Measurements from ENCODE around the gene UGT1A1.
"Not testable (repeated sequence)": the region's sequence is repeated elsewhere in the genome, so short reads cannot be mapped to it uniquely, and the experiment has no call there.

UGT1A1 gene

DNA sequence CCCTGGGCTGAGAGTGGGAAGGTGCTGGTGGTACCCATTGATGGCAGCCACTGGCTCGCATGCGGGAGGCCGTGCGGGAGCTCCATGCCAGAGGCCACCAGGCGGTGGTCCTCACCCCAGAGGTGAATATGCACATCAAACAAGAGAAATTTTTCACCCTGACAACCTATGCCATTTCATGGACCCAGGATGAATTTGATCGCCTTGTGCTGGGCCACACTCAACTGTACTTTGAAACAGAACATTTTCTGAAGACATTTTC lies 12.9 kb upstream of the UGT1A1 start:
- no peak for DNase-seq (ENCODE audit: low read depth)
- no peak for TF ChIP-seq CTCF (IDR thresholded peaks at IDR 0.05; ENCODE audit: insufficient read depth, low read depth, low read length, missing control alignments)
- no peak overlapping the region for H3K4me3 ChIP-seq (ENCODE audit: low read depth, low read length)

GRCh38 chr2:233750689-233751088 lies 9.4 kb upstream of the UGT1A1 start:
- H3K4me3 ChIP-seq (ENCODE audit: low read depth, low read length); DNase-seq (ENCODE audit: low read depth): not testable (repeated sequence)

DNA sequence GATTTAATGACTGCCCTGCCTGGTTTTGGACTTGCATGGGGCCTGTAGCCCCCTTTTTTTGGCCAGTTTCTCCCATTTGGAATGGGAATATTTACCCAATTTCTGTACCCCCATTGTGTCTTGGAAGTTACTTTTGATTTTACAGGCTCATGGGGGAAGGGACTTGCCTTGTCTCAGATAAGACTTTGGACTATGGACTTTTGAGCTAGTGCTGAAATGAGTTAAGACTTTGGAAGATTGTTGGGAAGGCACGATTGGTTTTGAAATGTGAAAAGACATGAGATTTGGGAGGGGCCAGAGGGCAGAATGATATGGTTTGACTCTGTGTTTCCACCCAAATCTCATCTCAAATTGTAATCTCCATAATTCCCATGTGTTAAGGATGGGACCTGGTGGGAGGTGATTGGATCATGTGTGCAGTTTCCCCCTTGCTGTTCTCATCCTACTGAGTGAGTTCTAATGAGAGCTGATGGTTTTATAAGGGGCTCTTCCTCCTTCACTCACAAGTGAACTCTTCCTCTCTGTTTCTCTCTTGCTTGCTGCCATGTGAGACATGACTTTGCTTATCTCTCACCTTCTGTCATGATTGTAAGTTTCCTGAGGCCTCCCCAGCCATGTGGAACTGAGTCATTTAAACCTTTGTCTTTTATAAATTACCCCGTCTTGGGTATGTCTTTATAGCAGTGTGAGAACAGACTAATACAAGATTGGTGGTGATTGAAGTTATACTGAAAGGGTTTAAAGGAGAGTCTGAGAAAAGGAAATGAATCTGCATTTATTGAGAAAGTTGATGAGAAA lies 8.7 kb upstream of the UGT1A1 start:
- not testable (repeated sequence) for H3K4me3 ChIP-seq (ENCODE audit: low read depth, low read length); DNase-seq (ENCODE audit: low read depth)

DNA sequence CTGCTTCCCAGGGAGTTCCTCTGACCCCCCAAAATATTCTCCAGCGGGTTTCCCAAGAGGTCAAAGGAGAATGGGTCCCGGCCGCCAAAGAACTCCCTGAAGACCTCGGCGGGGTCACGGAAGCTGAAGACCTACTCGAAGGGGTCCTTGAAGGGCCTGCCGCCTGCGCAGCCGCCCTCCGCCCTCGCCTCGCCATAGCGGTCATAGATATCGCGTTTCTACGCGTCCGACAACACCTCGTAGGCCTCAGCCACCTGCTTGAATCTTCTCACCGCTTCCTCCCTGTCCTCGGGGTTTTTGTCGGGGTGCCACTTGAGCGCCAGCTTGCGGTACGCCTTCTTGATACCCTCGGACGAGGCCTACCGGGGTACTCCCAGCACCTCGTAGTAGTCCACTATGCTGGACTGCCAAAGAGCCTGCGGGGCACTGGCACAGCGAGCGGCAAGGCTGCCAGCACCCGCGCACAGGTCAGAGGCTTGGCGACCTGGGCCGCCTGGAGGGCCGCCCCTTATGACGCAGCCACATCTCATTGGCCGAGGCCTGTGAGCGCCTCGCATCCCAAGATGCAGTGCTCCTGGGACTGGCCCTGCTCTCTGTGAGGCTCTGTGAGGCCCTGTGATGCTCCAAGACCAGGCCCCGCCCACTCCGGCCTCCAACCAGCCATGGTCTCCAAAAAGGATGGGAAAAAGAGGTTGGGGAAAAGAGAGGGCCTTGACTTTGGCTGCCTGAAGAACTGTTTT lies 5.0 kb upstream of the UGT1A1 start:
- no peak for TF ChIP-seq CTCF (IDR thresholded peaks at IDR 0.05; ENCODE audit: insufficient read depth, low read depth, low read length, missing control alignments)
- no peak overlapping the region for H3K4me3 ChIP-seq (ENCODE audit: low read depth, low read length)
- DNase-seq (ENCODE audit: low read depth) = no peak

GRCh38 chr2:233756429-233757081 lies 3.5 kb upstream of the UGT1A1 start:
- no peak for TF ChIP-seq CTCF (IDR thresholded peaks at IDR 0.05; ENCODE audit: insufficient read depth, low read depth, low read length, missing control alignments)
- DNase-seq (ENCODE audit: low read depth) = no peak
- no peak overlapping the region for H3K4me3 ChIP-seq (ENCODE audit: low read depth, low read length)

DNA sequence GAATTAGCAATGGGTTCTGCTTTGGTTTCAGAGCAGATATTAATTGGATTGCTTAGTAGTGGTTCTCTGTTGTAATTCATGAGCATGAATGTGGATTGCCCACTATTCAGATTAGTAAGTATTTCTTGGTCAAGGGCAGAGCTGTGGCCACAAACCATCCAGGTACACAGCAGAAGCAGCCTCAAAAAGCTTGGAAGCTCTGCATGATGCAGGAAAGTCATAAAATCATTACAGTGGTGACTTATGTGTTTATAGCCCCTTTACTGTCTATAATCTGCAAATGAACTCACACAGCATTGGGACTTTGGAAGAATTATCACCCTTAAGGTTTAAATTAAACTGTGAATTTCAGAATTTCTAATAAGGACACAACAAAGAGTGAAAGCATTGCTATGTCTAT lies 1.9 kb upstream of the UGT1A1 start:
- H3K4me3 ChIP-seq (ENCODE audit: low read depth, low read length) = no peak overlapping the region
- DNase-seq (ENCODE audit: low read depth) = no peak
- TF ChIP-seq CTCF (IDR thresholded peaks at IDR 0.05; ENCODE audit: insufficient read depth, low read depth, low read length, missing control alignments) = no peak

DNA sequence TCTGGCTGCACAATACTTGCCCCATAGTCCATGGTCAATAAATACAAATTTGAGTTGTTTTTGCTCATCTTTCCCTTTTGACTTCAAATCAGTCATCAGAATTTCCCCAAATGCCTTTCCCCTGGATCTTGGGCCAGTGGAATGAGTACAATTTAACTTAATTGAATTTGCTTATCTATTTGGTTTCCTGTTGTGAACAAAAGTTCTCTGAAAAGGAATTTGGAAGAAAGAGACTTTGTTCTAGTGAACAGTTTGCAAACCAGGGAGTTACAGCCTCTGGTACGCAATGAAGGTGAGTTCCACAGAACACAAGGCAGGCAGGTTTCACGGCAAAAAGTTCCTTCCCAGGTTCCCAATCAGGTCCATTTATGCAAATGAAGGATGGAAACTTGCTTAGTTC lies 1.2 kb upstream of the UGT1A1 start:
- H3K4me3 ChIP-seq (ENCODE audit: low read depth, low read length) = no peak overlapping the region
- no peak for DNase-seq (ENCODE audit: low read depth)
- TF ChIP-seq CTCF (IDR thresholded peaks at IDR 0.05; ENCODE audit: insufficient read depth, low read depth, low read length, missing control alignments) = no peak

Measured in GM12865 (cell line).